Limb (tissue), 2 donors: ENCODE measurements around the gene TEDDM1.
A peak's percentile ranks its signal among the peaks of the same experiment; 100 is the strongest.

Experiments used
- DNase-seq, 2 donors: peaks; one replicate each; pipeline ENCODE4 v3.0.0-alpha.2; 2016; ENCODE audit errors: extremely low spot score in 2 of 2

Gene TEDDM1

GRCh38 chr1:182406012-182406411 is 5.5 kb upstream of the TEDDM1 start:
- no peak for DNase-seq

DNA sequence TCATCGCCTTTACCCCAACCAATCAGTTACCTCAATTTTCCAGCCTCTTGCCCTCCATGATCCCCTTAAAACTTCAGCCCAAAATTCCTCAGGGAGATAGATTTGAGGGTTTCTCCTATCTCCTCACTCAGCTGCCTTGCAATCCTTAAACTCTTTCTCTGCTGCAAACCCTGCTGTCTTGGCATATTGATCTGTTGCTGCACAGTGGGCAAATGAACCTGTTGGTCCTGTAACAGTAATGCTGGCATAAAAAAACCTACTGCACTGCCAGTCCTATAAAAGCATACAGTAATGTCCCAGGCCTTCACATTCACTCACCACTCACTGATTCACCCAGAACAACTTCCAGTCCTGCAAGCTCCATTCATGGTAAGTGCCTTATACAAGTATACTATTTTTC is 5.1 kb upstream of the TEDDM1 start:
- no peak for DNase-seq

DNA sequence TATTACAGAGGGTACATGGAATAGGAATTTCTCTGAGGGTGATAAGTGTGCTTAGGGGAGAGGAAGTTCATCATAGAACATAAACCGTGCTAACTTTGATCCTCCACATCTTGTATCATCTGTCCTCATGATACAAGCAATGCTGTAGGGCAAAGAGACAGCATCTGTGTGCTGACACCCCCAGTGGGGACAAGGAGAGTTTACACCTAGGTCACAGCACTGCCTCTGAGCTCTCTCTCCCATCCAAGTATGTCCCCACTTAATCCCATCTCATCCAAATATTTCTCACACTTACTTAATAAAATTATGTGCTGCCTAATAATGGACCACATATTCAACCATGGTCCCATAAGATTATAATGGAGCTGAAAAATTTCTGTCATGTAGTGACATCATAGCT is 4.3 kb upstream of the TEDDM1 start:
- no peak for DNase-seq

DNA sequence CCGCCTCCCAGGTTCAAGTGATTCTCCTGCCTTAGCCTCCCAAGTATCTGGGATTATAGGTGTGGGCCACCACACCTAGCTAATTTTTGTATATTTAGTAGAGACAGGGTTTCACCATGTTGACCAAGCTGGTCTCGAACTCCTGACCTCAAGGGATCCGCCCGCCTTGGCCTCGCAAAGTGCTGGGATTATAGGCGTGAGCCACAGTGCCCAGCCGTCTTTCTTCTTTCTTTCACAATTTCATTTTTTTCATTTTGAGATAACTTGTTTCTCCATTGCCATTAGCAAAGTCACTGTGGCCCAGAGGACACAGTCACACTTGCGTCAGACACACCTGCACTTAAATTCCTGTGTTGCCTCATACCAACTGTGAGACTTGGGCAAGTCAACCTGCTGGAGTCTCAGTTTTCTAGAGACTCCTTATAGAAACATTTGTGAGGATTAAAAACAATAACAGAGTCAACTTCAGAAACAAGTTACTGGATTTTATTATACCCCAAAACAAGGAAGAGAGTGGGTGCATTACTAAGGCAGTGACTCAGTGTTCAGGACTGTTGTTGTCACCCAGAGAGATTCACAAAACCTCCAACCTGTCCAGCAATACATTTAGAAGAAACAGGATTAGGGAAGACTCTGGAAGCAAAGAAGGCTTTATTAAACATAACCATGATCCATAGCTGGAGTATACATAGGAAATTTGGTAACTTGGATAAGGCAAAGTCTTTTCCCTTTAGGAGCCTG is 2.6 kb downstream of the TEDDM1 start:
- DNase-seq, result no peak

DNA sequence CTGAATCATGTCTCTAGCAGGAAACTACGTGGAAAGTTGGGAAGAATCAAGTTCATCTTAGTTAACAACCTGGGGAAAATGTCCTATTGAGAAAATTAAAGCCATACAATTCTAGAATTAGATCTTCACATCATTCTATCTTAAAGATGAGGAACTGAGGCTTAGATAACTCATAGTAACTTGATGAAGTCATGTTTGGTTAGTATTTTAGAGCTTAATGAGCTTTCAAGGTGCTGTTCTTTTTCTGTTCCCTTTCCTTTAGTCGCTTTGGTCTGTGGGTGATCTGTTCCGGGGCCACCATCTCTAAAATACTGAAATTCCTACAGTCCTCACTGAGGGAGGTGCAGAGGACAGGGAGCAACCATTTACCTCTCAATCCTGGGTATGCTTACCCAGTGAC is 4.6 kb downstream of the TEDDM1 start:
- no peak for DNase-seq

DNA sequence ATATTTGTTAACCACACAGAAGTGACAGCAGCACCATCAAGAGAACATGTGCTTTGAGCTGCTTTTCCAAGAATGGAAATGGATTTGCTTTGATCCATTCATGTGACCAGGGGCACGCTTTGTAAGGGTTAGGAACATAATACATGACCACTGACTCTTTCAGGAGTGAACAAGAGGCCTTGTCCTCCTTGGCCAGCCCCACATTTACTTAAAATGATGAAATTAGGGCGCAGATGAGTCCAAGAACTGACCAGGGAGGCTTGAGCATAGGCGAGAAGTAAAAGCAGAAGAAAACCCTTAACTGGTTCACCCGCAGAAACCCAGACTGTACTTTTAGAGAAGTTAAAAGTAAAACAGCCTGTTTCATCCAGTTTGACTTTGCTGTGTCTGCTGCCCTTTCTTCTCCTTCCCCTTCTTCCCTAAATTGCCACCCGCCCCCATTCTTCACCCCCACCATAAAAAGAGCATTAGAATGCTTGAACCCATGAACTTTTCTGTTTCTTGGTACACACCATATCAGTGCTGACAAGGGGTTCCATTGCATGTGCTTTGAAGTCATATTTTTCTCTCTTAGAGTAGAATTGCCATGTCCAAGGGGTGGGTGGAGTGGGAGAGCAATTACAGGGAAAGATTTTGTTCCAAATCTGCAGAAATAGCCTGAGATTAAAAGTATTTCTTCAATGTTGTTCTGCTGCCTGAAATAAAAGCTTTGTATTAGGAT is 6.3 kb downstream of the TEDDM1 start:
- DNase-seq, result no peak

DNA sequence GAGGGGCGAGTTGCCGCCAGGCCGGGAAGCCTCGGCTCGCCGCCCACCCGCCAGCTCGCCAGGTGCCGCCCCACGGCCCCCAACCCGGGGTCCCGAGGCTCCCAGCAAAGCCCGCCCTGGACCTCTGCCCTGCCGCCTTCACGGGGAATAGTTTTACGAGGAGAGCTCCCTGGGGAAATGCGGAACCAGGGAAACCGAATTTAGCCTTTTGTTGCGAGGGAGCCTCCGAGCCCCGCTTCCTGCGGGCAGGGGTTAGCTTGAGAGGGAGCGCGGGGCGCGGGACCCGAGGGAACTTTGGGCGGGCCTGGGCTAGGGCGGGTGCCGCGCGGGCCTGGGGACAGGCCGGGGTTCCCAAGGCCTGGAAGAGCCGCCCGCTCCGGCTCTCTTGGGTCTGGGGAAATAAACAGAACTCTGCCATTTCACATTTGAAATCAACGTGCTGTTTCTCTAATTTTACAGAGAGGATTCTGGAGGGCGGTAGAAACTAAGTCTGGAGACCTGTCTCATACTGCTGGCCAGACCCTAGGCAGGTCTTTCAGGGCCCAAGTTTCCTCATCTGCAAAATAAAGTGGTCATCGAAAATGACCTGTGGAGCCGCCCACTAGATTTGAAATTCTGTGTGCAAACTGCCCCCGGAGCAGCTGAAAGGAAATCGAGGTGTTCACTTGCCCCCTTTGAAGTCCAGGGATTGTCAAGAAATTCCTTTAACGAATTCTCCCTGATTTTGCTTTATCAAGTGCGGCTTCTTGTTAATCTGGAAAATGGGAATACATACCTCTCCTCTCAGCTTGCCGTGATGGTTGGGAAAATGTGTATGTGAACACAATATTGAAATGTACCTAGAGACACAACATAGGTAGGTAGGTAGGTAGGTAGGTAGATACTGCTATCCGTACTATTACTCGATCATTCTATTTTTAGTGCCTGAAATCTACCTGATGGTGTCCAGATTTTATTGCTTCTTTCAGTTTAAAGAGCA is 8.1 kb downstream of the TEDDM1 start:
- DNase-seq, result no peak

DNA sequence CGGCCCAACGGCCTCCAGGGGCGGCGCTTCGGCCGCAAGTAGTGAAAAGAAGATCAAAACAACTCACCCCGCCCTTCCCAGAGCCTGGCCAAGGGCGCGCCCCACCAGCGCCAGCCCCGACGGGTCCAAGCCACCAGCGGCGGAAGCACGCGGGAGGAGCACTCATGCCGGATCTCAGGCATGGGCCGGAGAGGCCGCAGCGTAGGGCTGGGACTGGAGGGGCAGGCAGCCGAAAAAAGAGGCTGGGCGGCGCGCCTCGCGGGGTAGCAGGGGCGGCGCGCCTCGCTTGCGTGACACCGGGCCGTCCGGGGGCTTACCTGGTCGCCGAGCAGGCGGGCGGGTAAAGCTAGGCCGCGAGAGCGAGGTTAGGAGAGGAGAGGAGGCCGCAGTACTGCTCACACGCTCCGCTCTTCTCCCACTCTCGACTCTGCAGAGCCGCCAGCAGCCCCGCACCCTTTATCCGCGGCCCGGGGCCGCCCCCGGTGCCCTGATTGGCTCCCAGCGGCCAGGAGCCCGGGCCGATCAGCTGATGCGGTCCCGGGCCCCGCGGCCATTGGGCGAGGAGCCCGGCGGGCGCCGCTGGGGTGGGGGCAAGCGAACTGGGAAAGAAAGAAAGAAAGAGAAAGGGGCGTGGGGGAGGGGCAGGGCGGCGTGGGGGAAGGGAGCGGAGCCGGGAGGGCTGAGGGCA is 9.0 kb downstream of the TEDDM1 start, which contains the start of gene GLUL:
TSS of gene GLUL (minus strand) at position 429 of the 688 bp plus-strand sequence. CDS start 3,053 bp downstream, outside the sequence.
- peak; percentile 87 to 98 for DNase-seq

GRCh38 chr1:182391028-182391361 is 9.5 kb downstream of the TEDDM1 start:
- DNase-seq, result no peak

DNA sequence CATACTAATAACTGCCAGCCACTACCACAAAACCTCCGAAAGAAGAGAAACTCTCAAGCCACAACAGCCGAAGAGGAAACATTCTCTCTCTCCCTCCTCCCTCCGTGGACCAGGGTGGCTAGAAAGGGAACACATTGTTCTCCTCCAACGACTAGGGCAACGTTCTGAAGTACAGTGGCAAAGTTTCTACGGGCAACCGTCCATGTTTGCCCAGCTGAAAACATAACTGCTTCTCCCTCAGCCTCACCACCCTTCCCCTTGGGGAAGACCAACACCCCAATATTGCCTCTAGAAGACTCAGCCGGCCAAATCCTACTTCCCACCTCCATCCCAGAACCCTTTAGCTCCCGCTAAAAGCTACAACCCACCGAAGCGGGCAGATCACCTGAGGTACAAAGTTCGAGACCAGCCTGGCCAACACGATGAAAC is 10.8 kb downstream of the TEDDM1 start:
- DNase-seq, result no peak

- no peak for DNase-seq
These were observed 11.9 kb downstream of the TEDDM1 start for GRCh38 chr1:182388392-182389134.

DNA sequence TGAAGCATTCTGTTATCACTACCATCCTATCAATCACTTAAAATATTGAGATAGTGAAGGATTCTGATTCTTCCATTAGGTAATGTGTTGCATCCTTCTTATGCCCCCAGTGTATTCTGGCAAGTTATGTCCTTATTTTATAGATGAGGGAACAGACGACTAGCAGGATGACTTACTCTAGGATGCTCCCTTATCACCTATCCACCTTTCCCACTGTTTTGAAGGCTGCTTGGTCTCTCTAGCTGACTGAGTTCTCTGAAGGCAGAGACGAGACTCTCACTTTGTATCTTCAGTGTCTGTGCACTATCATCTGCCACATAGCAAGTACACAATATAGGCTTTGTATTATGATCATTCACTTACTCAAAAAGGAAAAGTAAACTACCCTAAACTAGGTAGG is 12.9 kb downstream of the TEDDM1 start:
- DNase-seq, result no peak

DNA sequence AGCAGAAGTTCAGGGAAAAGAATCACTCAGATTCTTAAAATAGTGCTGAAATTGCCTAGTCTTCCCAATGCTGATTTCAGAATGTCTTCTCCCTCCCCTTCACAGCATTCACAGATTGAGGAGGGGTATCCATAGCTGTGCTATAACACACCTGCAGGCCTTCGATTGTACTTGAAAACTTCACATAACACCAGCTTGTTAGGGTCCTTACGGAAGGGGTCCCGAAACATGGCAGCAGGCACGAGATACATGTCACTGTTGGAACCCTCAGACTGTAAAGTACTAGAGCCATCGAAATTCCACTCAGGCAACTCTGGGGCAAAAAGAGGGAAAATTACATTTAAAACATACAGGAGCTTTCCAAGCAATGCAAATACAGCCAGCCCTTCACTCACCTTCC is 13.5 kb downstream of the TEDDM1 start:
- DNase-seq, result no peak

DNA sequence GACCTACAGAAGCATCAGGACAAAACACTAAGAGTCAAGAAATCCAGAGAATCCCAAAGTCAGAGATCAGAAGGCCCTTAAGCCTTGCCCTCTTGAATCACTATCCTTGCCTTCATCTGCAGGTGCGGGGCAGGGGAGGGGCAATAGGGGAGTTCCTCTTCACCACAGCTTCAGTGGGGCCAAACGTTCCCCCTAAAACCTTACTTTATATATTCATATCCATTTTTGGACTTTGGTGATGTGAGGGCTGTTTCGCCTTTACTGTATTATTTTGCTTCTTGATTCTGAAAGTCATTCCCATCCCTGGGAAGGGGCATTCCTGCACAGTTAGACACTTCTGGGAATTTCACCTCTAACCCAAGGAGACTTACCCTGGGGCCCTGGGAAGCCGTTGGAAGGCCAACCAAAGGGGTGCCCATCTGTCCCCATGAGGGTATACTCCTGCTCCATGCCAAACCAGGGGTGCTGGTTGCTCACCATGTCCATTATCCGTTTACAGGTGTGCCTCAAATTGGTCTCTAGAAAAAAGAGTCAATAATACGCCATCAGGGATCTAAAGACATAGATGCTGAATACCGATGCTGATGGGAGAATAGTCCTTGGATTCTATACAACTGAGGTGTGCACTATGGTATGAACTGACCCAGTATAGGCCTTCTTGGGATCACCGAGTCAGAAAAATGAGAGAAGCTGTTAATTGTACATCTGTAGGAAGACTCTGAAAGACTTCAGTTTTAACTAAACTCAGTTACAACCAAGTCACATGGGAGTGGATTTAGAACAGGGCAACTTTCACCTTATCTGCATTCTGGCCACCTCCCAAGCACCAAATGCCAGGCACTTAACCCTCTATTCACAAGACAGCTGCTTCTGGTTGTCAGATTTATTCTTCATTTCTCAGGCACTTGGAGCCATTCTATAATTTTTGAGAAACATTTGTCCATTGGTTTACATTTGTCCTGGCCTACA is 14.3 kb downstream of the TEDDM1 start:
- no peak for DNase-seq

- DNase-seq, result no peak
These were observed 16.0 kb downstream of the TEDDM1 start for GRCh38 chr1:182384387-182384960.

DNA sequence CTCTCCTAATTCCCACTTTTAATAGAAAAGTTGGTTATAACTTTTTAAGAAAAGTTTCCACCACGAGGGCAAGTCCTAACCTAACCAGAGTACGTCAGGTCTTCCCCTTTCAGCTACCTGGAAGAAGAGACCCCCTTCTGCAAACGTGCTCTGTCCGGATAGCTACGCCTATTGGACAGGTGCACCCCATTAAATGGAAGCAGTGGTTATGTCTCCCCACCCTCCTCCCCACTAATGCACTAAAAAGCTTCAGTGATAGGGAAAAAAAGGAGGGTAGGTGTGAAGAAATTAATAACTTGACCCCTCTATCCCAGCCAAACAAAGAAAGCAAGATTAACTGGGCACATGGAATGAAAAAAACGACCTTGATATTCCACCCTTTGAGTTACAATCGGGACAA is 16.5 kb downstream of the TEDDM1 start:
- no peak for DNase-seq

GRCh38 chr1:182383037-182383661 is 17.3 kb downstream of the TEDDM1 start:
- no peak for DNase-seq

GRCh38 chr1:182381962-182382819 is 18.3 kb downstream of the TEDDM1 start:
- DNase-seq, result no peak
